GM23338 (cell line): ENCODE results near the gene SERPINA1. TPM values are rescaled to one million over a fixed set of nuclear protein-coding genes. Genes with fewer than 3 reads are reported as not detected.

Experiments
- ATAC-seq: fragments of 200-7000 bp; cut with Tn5 transposase; 3 replicates; pipeline ENCODE4 v1.9.1; 2020
- DNase-seq: peaks from one replicate; pipeline ENCODE4 v3.0.0-alpha.2; 2015; ENCODE audit warnings: low spot score
- H2AFZ ChIP-seq: fragments of 200-600 bp; sonication (generic); 2 replicates; pipeline ENCODE4 v1.8.0; 2016; ENCODE audit warnings: antibody characterized with exemption, mild to moderate bottlenecking, moderate library complexity
- H3F3A ChIP-seq: fragments of 200-600 bp; sonication (generic); replicated peaks from 2 replicates; pipeline ENCODE4 v1.8.0; 2017; ENCODE audit warnings: antibody characterized with exemption, mixed run types, low read depth
- H3K27ac ChIP-seq: fragments of 200-600 bp; sonication (generic); 2 replicates; pipeline ENCODE4 v1.6.1; 2016; ENCODE audit warnings: low read depth
- H3K27me3 ChIP-seq: fragments of 200-600 bp; sonication (generic); 2 replicates; pipeline ENCODE4 v1.8.0; 2016; ENCODE audit warnings: mild to moderate bottlenecking, mixed run types, moderate library complexity; ENCODE audit not compliant: insufficient read depth
- H3K36me3 ChIP-seq: fragments of 200-600 bp; sonication (generic); 2 replicates; pipeline ENCODE4 v1.8.0; 2016; ENCODE audit warnings: mild to moderate bottlenecking; ENCODE audit not compliant: insufficient read depth
- H3K4me1 ChIP-seq: fragments of 200-600 bp; sonication (generic); 2 replicates; pipeline ENCODE4 v1.8.0; 2016; ENCODE audit warnings: mild to moderate bottlenecking, moderate library complexity; ENCODE audit not compliant: insufficient read depth
- H3K4me2 ChIP-seq: fragments of 200-600 bp; sonication (generic); 2 replicates; pipeline ENCODE4 v1.7.1; 2017; ENCODE audit warnings: mixed run types
- H3K4me3 ChIP-seq: fragments of 200-600 bp; sonication (generic); 2 replicates; pipeline ENCODE4 v1.6.1; 2016; ENCODE audit warnings: mixed run types
- H3K79me2 ChIP-seq: fragments of 200-600 bp; sonication (generic); replicated peaks from 2 replicates; pipeline ENCODE4 v1.8.0; 2017; ENCODE audit warnings: mild to moderate bottlenecking; ENCODE audit not compliant: insufficient read depth
- H3K9me2 ChIP-seq: fragments of 200-600 bp; sonication (generic); 2 replicates; pipeline ENCODE4 v1.8.0; 2017; ENCODE audit not compliant: insufficient read depth
- H4K20me1 ChIP-seq: fragments of 200-600 bp; sonication (generic); replicated peaks from 2 replicates; pipeline ENCODE4 v1.8.0; 2017; ENCODE audit warnings: mild to moderate bottlenecking; ENCODE audit not compliant: insufficient read depth
- H3K27ac Mint-ChIP-seq: 2 replicates; pipeline ENCODE4 v1.8.0; 2020; ENCODE audit warnings: inconsistent platforms, mild to moderate bottlenecking, moderate library complexity, mixed read lengths
- H3K27me3 Mint-ChIP-seq: 3 replicates; pipeline ENCODE4 v1.8.0; 2022; ENCODE audit warnings: low read depth, mild to moderate bottlenecking, moderate library complexity, mixed read lengths, inconsistent platforms; ENCODE audit not compliant: insufficient read depth, poor library complexity
- H3K36me3 Mint-ChIP-seq: 3 replicates; pipeline ENCODE4 v1.8.0; 2021; ENCODE audit warnings: low read depth, mild to moderate bottlenecking, inconsistent platforms, moderate library complexity, mixed read lengths
- H3K4me1 Mint-ChIP-seq: 3 replicates; pipeline ENCODE4 v1.8.0; 2020; ENCODE audit warnings: mild to moderate bottlenecking, inconsistent platforms, mixed read lengths
- H3K4me3 Mint-ChIP-seq: 3 replicates; pipeline ENCODE4 v1.8.0; 2021; ENCODE audit warnings: moderate library complexity, mild to moderate bottlenecking, inconsistent platforms, mixed read lengths
- H3K9me3 Mint-ChIP-seq: 3 replicates; pipeline ENCODE4 v1.8.0; 2020; ENCODE audit warnings: moderate library complexity, mild to moderate bottlenecking, inconsistent platforms, mixed read lengths
- CREB1 ChIP-seq: fragments of 250-450 bp; sonication (Bioruptor Pico); IDR thresholded peaks from 2 replicates; pipeline ENCODE4 v1.5.0; 2020; ENCODE audit warnings: low read depth, mild to moderate bottlenecking, moderate library complexity
- EZH2 ChIP-seq: fragments of 200-600 bp; sonication (generic); IDR thresholded peaks from one replicate; pipeline ENCODE4 v1.8.0; 2017; ENCODE audit warnings: antibody characterized with exemption, mild to moderate bottlenecking, low read depth; ENCODE audit not compliant: unreplicated experiment
- EZH2phosphoT487 ChIP-seq: fragments of 200-600 bp; sonication (generic); IDR thresholded peaks from one replicate; pipeline ENCODE4 v1.8.1; 2018; ENCODE audit warnings: antibody characterized with exemption; ENCODE audit not compliant: unreplicated experiment
- JUNB ChIP-seq: IDR thresholded peaks from one replicate; pipeline ENCODE4 v1.6.1; 2016; ENCODE audit warnings: antibody characterized with exemption; ENCODE audit not compliant: unreplicated experiment
- POLR2AphosphoS5 ChIP-seq: IDR thresholded peaks from 2 replicates; pipeline ENCODE4 v1.6.1; 2016; ENCODE audit warnings: antibody characterized with exemption, low read depth
- ZNF114 ChIP-seq: fragments of 250-450 bp; sonication (Bioruptor Pico); IDR thresholded peaks from 2 replicates; pipeline ENCODE4 v1.5.0; 2020; ENCODE audit warnings: mild to moderate bottlenecking, moderate library complexity
- ZNF331 ChIP-seq: fragments of 250-450 bp; sonication (Bioruptor Pico); IDR thresholded peaks from 2 replicates; pipeline ENCODE4 v1.5.0; 2020; ENCODE audit warnings: low read depth, mild to moderate bottlenecking, moderate library complexity
- polyA plus RNA-seq: library from polyadenylated mRNA; unstranded; fragments of >200 nt; fragmentation: Nextera tagmentation; extraction: Ambion mirVana; gene quantifications from 2 replicates; pipeline ENCODE4 v1.2.1, GENCODE V29; 2016
- total RNA-seq: library from RNA; depleted of rRNA; stranded (reverse); fragments of >200 nt; shearing (Covaris generic); gene quantifications from 2 replicates; pipeline ENCODE4 v1.2.3, GENCODE V29; 2014
- TF ChIP-seq, protein P1 (sequence below), 2 experiments: fragments of 200-600 bp in 1 of 2; sonication (generic) in 1 of 2; conservative IDR thresholded peaks; 2 replicates each; pipeline versions ENCODE4 v1.5.1 to v1.6.1; 2016 to 2017; ENCODE audit warnings: antibody characterized with exemption in 2 of 2, low read depth in 2 of 2, mild to moderate bottlenecking in 2 of 2, moderate library complexity in 1 of 2
- TF ChIP-seq, protein P2 (sequence below): fragments of 250-450 bp; sonication (Bioruptor Pico); IDR thresholded peaks from 2 replicates; pipeline ENCODE4 v1.5.0; 2020; ENCODE audit warnings: mild to moderate bottlenecking, moderate library complexity
- TF ChIP-seq, protein P3 (sequence below): IDR thresholded peaks from 2 replicates; pipeline ENCODE4 v1.6.1; 2016; ENCODE audit warnings: antibody characterized with exemption
- TF ChIP-seq, protein P4 (sequence below): IDR thresholded peaks from one replicate; pipeline ENCODE4 v1.6.1; 2018; ENCODE audit warnings: antibody characterized with exemption; ENCODE audit not compliant: unreplicated experiment

Gene SERPINA1
- total and polyA plus RNA-seq, 2 experiments from 2014 or later = not detected

DNA sequence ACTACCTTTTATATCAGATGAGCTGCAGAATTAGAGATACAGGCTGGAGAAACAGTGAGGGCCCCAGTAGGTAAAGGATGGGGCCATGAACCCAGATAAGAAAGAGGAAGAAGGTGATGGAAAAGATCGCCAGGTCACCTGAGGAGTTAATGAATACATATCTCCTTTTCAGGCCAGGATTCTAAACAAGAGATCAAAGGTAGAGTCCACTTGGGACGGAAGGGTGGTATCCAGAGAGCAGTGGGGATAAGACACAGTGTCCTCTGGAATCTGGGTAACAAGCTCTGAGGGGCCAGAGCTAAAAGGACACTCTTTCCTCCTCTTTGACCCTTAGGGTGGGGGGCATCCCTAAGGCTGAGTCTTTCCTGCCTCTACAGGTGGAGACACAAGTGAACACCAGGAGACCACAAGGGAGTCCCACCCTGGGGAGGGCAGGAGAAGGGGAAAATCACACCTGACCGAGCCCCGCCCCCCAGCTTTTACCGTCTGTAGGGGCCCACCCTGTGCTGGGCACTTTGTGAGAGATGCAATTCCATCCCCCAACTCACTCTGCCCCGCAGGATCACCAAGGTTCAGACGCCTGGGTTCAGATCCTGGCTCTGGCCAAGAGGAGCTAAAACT lies 27.3 kb downstream of the SERPINA1 start (continued):
- TF ChIP-seq, protein P1, sequence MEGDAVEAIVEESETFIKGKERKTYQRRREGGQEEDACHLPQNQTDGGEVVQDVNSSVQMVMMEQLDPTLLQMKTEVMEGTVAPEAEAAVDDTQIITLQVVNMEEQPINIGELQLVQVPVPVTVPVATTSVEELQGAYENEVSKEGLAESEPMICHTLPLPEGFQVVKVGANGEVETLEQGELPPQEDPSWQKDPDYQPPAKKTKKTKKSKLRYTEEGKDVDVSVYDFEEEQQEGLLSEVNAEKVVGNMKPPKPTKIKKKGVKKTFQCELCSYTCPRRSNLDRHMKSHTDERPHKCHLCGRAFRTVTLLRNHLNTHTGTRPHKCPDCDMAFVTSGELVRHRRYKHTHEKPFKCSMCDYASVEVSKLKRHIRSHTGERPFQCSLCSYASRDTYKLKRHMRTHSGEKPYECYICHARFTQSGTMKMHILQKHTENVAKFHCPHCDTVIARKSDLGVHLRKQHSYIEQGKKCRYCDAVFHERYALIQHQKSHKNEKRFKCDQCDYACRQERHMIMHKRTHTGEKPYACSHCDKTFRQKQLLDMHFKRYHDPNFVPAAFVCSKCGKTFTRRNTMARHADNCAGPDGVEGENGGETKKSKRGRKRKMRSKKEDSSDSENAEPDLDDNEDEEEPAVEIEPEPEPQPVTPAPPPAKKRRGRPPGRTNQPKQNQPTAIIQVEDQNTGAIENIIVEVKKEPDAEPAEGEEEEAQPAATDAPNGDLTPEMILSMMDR (conservative IDR thresholded peaks at IDR 0.05; ENCODE audit: low read depth in 2 of 2) = no peak
- TF ChIP-seq, protein P2, sequence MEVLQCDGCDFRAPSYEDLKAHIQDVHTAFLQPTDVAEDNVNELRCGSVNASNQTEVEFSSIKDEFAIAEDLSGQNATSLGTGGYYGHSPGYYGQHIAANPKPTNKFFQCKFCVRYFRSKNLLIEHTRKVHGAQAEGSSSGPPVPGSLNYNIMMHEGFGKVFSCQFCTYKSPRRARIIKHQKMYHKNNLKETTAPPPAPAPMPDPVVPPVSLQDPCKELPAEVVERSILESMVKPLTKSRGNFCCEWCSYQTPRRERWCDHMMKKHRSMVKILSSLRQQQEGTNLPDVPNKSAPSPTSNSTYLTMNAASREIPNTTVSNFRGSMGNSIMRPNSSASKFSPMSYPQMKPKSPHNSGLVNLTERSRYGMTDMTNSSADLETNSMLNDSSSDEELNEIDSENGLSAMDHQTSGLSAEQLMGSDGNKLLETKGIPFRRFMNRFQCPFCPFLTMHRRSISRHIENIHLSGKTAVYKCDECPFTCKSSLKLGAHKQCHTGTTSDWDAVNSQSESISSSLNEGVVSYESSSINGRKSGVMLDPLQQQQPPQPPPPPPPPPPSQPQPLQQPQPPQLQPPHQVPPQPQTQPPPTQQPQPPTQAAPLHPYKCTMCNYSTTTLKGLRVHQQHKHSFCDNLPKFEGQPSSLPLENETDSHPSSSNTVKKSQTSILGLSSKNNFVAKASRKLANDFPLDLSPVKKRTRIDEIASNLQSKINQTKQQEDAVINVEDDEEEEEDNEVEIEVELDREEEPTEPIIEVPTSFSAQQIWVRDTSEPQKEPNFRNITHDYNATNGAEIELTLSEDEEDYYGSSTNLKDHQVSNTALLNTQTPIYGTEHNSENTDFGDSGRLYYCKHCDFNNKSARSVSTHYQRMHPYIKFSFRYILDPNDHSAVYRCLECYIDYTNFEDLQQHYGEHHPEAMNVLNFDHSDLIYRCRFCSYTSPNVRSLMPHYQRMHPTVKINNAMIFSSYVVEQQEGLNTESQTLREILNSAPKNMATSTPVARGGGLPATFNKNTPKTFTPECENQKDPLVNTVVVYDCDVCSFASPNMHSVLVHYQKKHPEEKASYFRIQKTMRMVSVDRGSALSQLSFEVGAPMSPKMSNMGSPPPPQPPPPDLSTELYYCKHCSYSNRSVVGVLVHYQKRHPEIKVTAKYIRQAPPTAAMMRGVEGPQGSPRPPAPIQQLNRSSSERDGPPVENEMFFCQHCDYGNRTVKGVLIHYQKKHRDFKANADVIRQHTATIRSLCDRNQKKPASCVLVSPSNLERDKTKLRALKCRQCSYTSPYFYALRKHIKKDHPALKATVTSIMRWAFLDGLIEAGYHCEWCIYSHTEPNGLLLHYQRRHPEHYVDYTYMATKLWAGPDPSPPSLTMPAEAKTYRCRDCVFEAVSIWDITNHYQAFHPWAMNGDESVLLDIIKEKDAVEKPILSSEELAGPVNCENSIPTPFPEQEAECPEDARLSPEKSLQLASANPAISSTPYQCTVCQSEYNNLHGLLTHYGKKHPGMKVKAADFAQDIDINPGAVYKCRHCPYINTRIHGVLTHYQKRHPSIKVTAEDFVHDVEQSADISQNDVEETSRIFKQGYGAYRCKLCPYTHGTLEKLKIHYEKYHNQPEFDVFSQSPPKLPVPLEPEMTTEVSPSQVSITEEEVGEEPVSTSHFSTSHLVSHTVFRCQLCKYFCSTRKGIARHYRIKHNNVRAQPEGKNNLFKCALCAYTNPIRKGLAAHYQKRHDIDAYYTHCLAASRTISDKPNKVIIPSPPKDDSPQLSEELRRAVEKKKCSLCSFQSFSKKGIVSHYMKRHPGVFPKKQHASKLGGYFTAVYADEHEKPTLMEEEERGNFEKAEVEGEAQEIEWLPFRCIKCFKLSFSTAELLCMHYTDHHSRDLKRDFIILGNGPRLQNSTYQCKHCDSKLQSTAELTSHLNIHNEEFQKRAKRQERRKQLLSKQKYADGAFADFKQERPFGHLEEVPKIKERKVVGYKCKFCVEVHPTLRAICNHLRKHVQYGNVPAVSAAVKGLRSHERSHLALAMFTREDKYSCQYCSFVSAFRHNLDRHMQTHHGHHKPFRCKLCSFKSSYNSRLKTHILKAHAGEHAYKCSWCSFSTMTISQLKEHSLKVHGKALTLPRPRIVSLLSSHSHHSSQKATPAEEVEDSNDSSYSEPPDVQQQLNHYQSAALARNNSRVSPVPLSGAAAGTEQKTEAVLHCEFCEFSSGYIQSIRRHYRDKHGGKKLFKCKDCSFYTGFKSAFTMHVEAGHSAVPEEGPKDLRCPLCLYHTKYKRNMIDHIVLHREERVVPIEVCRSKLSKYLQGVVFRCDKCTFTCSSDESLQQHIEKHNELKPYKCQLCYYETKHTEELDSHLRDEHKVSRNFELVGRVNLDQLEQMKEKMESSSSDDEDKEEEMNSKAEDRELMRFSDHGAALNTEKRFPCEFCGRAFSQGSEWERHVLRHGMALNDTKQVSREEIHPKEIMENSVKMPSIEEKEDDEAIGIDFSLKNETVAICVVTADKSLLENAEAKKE (CRISPR knock-in tag) = no peak
- no peak for TF ChIP-seq POLR2AphosphoS5

DNA sequence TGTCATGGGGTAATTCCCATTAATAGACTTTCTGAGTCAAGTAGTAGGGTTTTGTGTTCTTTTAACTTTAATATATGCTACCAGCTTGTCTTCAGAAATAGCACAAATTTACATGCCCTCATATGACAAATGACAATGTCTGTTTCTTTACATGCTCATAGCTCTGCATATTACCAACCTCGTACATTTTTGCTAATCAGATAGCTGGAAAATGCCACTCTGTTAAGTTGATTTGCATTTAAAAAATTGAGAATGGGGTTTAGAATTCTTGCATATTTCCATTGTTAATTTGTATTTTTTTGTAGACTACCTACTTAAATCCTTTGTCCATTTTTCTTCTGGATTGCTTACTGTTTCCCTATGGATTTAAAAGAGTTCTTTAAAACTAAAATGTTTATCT lies 31.2 kb downstream of the SERPINA1 start:
- no peaks in the 10 kb centered on the region for H3K36me3 Mint-ChIP-seq
- H3K4me3 ChIP-seq = no peak overlapping the region
- H2AFZ ChIP-seq = no peak overlapping the region
- H3K4me1 Mint-ChIP-seq = peaks cover 16% of the 10 kb centered on the region
- H3K4me3 Mint-ChIP-seq = no peak overlapping the region
- no peak overlapping the region for H3K27ac ChIP-seq
- no peaks in the 10 kb centered on the region for H3K9me2 ChIP-seq
- DNase-seq = no peak
- no peak for TF ChIP-seq EZH2
- TF ChIP-seq, protein P3, sequence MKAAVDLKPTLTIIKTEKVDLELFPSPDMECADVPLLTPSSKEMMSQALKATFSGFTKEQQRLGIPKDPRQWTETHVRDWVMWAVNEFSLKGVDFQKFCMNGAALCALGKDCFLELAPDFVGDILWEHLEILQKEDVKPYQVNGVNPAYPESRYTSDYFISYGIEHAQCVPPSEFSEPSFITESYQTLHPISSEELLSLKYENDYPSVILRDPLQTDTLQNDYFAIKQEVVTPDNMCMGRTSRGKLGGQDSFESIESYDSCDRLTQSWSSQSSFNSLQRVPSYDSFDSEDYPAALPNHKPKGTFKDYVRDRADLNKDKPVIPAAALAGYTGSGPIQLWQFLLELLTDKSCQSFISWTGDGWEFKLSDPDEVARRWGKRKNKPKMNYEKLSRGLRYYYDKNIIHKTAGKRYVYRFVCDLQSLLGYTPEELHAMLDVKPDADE = no peak
- TF ChIP-seq ZNF114 = no peak
- TF ChIP-seq JUNB = no peak
- TF ChIP-seq CREB1 (CRISPR knock-in tag) = no peak
- TF ChIP-seq, protein P4, sequence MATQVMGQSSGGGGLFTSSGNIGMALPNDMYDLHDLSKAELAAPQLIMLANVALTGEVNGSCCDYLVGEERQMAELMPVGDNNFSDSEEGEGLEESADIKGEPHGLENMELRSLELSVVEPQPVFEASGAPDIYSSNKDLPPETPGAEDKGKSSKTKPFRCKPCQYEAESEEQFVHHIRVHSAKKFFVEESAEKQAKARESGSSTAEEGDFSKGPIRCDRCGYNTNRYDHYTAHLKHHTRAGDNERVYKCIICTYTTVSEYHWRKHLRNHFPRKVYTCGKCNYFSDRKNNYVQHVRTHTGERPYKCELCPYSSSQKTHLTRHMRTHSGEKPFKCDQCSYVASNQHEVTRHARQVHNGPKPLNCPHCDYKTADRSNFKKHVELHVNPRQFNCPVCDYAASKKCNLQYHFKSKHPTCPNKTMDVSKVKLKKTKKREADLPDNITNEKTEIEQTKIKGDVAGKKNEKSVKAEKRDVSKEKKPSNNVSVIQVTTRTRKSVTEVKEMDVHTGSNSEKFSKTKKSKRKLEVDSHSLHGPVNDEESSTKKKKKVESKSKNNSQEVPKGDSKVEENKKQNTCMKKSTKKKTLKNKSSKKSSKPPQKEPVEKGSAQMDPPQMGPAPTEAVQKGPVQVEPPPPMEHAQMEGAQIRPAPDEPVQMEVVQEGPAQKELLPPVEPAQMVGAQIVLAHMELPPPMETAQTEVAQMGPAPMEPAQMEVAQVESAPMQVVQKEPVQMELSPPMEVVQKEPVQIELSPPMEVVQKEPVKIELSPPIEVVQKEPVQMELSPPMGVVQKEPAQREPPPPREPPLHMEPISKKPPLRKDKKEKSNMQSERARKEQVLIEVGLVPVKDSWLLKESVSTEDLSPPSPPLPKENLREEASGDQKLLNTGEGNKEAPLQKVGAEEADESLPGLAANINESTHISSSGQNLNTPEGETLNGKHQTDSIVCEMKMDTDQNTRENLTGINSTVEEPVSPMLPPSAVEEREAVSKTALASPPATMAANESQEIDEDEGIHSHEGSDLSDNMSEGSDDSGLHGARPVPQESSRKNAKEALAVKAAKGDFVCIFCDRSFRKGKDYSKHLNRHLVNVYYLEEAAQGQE = no peak
- no peak for TF ChIP-seq POLR2AphosphoS5
- no peak for TF ChIP-seq EZH2phosphoT487
- TF ChIP-seq ZNF331 = no peak
- H3K9me3 Mint-ChIP-seq = peaks cover 1% of the 10 kb centered on the region; the same call in 1 of the 3 replicates
- H4K20me1 ChIP-seq = no peaks in the 10 kb centered on the region
- H3K79me2 ChIP-seq = no peaks in the 10 kb centered on the region
- peaks cover 2% of the 10 kb centered on the region for H3K27me3 Mint-ChIP-seq
- 0 out of 2 replicates have a peak, but pooled peaks cover 3% of the 10 kb centered on the region for H3K36me3 ChIP-seq
- no peak overlapping the region for H3K4me2 ChIP-seq
- ATAC-seq = no peak
- H3K27ac Mint-ChIP-seq = no peak overlapping the region
- H3F3A ChIP-seq = no peaks in the 10 kb centered on the region
- H3K4me1 ChIP-seq = peaks cover 10% of the 10 kb centered on the region
- H3K27me3 ChIP-seq = no peaks in the 10 kb centered on the region
